H9 (cell line): ENCODE results near the gene BRD1. TPM values are rescaled to one million over a fixed set of nuclear protein-coding genes. Genes with fewer than 3 reads are reported as not detected.
"Not testable (repeated sequence)": the region's sequence is repeated elsewhere in the genome, so short reads cannot be mapped to it uniquely, and the experiment has no call there.

Source experiments
- DNase-seq: peaks from one replicate; pipeline ENCODE4 v3.0.0-alpha.2; 2017
- H2AFZ ChIP-seq: one replicate; pipeline ENCODE4 v1.6.1; 2013; ENCODE audit warnings: mild to moderate bottlenecking, low read length, control low read depth, moderate library complexity
- H2AK5ac ChIP-seq: 2 replicates; pipeline ENCODE4 v1.6.1; 2013; ENCODE audit warnings: low read length, control low read depth, mixed read lengths; ENCODE audit not compliant: insufficient read length
- H2BK120ac ChIP-seq: one replicate; pipeline ENCODE4 v1.6.1; 2013; ENCODE audit warnings: low read depth, mild to moderate bottlenecking, low read length, control low read depth, inconsistent platforms; ENCODE audit not compliant: poor library complexity, severe bottlenecking
- H2BK12ac ChIP-seq: 2 replicates; pipeline ENCODE4 v1.6.1; 2013; ENCODE audit warnings: low read length, control low read depth, mixed read lengths, low read depth; ENCODE audit not compliant: insufficient read length
- H2BK15ac ChIP-seq: 2 replicates; pipeline ENCODE4 v1.6.1; 2013; ENCODE audit warnings: low read depth, low read length, control low read depth
- H2BK20ac ChIP-seq: one replicate; pipeline ENCODE4 v1.6.1; 2013; ENCODE audit warnings: low read depth, mild to moderate bottlenecking, low read length, control low read depth, inconsistent platforms; ENCODE audit not compliant: poor library complexity, severe bottlenecking
- H2BK5ac ChIP-seq: 2 replicates; pipeline ENCODE4 v1.6.1; 2013; ENCODE audit warnings: low read length, control low read depth, mixed read lengths; ENCODE audit not compliant: insufficient read length
- H3K14ac ChIP-seq: 2 replicates; pipeline ENCODE4 v1.6.1; 2013; ENCODE audit warnings: low read length, control low read depth; ENCODE audit not compliant: insufficient read depth
- H3K18ac ChIP-seq: 2 replicates; pipeline ENCODE4 v1.6.1; 2013; ENCODE audit warnings: low read depth, mild to moderate bottlenecking, mixed read lengths, low read length, control low read depth; ENCODE audit not compliant: insufficient read length
- H3K23ac ChIP-seq: 2 replicates; pipeline ENCODE4 v1.6.1; 2013; ENCODE audit warnings: low read length, control low read depth, mixed read lengths, low read depth; ENCODE audit not compliant: insufficient read length
- H3K23me2 ChIP-seq: 2 replicates; pipeline ENCODE4 v1.6.1; 2013; ENCODE audit warnings: low read depth, mild to moderate bottlenecking, mixed read lengths, low read length, control low read depth; ENCODE audit not compliant: insufficient read length, poor library complexity, severe bottlenecking
- H3K27ac ChIP-seq: 2 replicates; pipeline ENCODE4 v1.5.1; 2013; ENCODE audit warnings: low read length, control low read depth, mixed read lengths, low read depth; ENCODE audit not compliant: insufficient read length
- H3K27me3 ChIP-seq: 2 replicates; pipeline ENCODE4 v1.6.1; 2013; ENCODE audit warnings: low read length, control low read depth, inconsistent platforms; ENCODE audit not compliant: insufficient read depth
- H3K4ac ChIP-seq: 2 replicates; pipeline ENCODE4 v1.6.1; 2013; ENCODE audit warnings: low read depth, mild to moderate bottlenecking, control low read depth, inconsistent platforms, low read length, moderate library complexity
- H3K4me1 ChIP-seq: 2 replicates; pipeline ENCODE4 v1.6.1; 2013; ENCODE audit warnings: low read length, control low read depth, inconsistent platforms; ENCODE audit not compliant: insufficient read depth
- H3K4me2 ChIP-seq: 2 replicates; pipeline ENCODE4 v1.6.1; 2013; ENCODE audit warnings: low read length, control low read depth, mixed read lengths; ENCODE audit not compliant: insufficient read length, insufficient read depth
- H3K56ac ChIP-seq: 2 replicates; pipeline ENCODE4 v1.6.1; 2013; ENCODE audit warnings: low read depth, mild to moderate bottlenecking, mixed read lengths, low read length, control low read depth; ENCODE audit not compliant: insufficient read length
- H3K79me1 ChIP-seq: 2 replicates; pipeline ENCODE4 v1.6.1; 2013; ENCODE audit warnings: low read depth, mild to moderate bottlenecking, moderate library complexity, low read length, control low read depth, inconsistent platforms; ENCODE audit not compliant: insufficient read depth, poor library complexity, severe bottlenecking
- H3K79me2 ChIP-seq: 2 replicates; pipeline ENCODE4 v1.6.1; 2013; ENCODE audit warnings: low read length, control low read depth, inconsistent platforms; ENCODE audit not compliant: insufficient read depth
- H3K9ac ChIP-seq: 2 replicates; pipeline ENCODE4 v1.6.1; 2013; ENCODE audit warnings: low read length, control low read depth, mixed read lengths; ENCODE audit not compliant: insufficient read length; ENCODE audit errors: extremely low read depth
- H3K9me3 ChIP-seq: one replicate; pipeline ENCODE4 v1.6.1; 2013; ENCODE audit warnings: low read depth, low read length, inconsistent platforms; ENCODE audit not compliant: control insufficient read depth
- H3T11ph ChIP-seq: one replicate; pipeline ENCODE4 v1.6.1; 2013; ENCODE audit warnings: mild to moderate bottlenecking, low read length, control low read depth, inconsistent platforms
- H4K20me1 ChIP-seq: one replicate; pipeline ENCODE4 v1.6.1; 2013; ENCODE audit not compliant: control insufficient read depth, insufficient read length, insufficient read depth
- H4K5ac ChIP-seq: 2 replicates; pipeline ENCODE4 v1.6.1; 2013; ENCODE audit warnings: low read depth, mild to moderate bottlenecking, mixed read lengths, low read length, control low read depth; ENCODE audit not compliant: insufficient read length
- H4K8ac ChIP-seq: replicated peaks from 2 replicates; pipeline ENCODE4 v1.6.1; 2013; ENCODE audit warnings: low read length, control low read depth, mixed read lengths, low read depth; ENCODE audit not compliant: insufficient read length
- H4K91ac ChIP-seq: 2 replicates; pipeline ENCODE4 v1.6.1; 2013; ENCODE audit warnings: low read depth, mild to moderate bottlenecking, moderate library complexity, mixed read lengths, low read length, control low read depth; ENCODE audit not compliant: insufficient read length
- H3K27ac Mint-ChIP-seq, 3 experiments: 2 replicates in 2 of 3; 3 replicates in 1 of 3; pipeline ENCODE4 v1.8.0; 2020 to 2021; ENCODE audit warnings: mixed read lengths in 3 of 3, mild to moderate bottlenecking in 1 of 3, moderate library complexity in 1 of 3
- H3K27me3 Mint-ChIP-seq: 2 replicates; pipeline ENCODE4 v1.8.0; 2021; ENCODE audit warnings: low read depth, mild to moderate bottlenecking, moderate library complexity, mixed read lengths
- H3K36me3 Mint-ChIP-seq, 3 experiments: 2 replicates in 2 of 3; 3 replicates in 1 of 3; pipeline ENCODE4 v1.8.0; 2020 to 2021; ENCODE audit warnings: low read depth in 3 of 3, mixed read lengths in 3 of 3; ENCODE audit not compliant: insufficient read depth in 1 of 3
- H3K4me1 Mint-ChIP-seq, 2 experiments: 2 replicates each; pipeline ENCODE4 v1.8.0; 2020; ENCODE audit warnings: mixed read lengths in 2 of 2
- H3K4me3 Mint-ChIP-seq, 2 experiments: 2 replicates in 1 of 2; 3 replicates in 1 of 2; pipeline ENCODE4 v1.8.0; 2020 to 2021; ENCODE audit warnings: mild to moderate bottlenecking in 2 of 2, mixed read lengths in 2 of 2, moderate library complexity in 1 of 2
- H3K9me3 Mint-ChIP-seq, 2 experiments: 2 replicates in 1 of 2; 3 replicates in 1 of 2; pipeline ENCODE4 v1.8.0; 2020; ENCODE audit warnings: mild to moderate bottlenecking in 2 of 2, mixed read lengths in 2 of 2, moderate library complexity in 1 of 2
- CTCF ChIP-seq: fragments of 200-600 bp; sonication (generic); conservative IDR thresholded peaks from 3 replicates; pipeline ENCODE4 v1.8.0; 2021; ENCODE audit warnings: antibody characterized with exemption, mild to moderate bottlenecking
- WGBS: extraction: QIAGEN DNeasy Blood & Tissue Kit; methylation state at CpG from one replicate; pipeline ENCODE4 v1.1.7; 2013; ENCODE audit warnings: missing lambda C conversion rate, low lambda C conversion rate, mixed read lengths; ENCODE audit not compliant: insufficient read length; ENCODE audit errors: extremely low coverage; 5-methylcytosine and 5-hydroxymethylcytosine counted together
- total RNA-seq: library from RNA; stranded (reverse); gene quantifications from 2 replicates; pipeline ENCODE4 v1.2.1, GENCODE V29; 2021

The BRD1 gene
- total RNA-seq, 1 experiment from 2014 or later: 51.3 TPM

- no CpG with 5 or more reads among the region's 13 CpGs for WGBS
- Histone ChIP-seq H4K20me1 (no peaks in the 10 kb centered on the region), H4K8ac (no peak overlapping the region), H3K23me2 (no peaks in the 10 kb centered on the region), H3K27me3 (no peaks in the 10 kb centered on the region), H3K18ac (no peak overlapping the region), H3K4ac (no peak overlapping the region), H4K91ac (no peak overlapping the region), H3K4me1 (no peaks in the 10 kb centered on the region), H3K56ac (no peak overlapping the region), H2BK120ac (no peak overlapping the region), H3K79me1 (no peaks in the 10 kb centered on the region), H3K27ac (no peak overlapping the region), H2BK12ac (no peak overlapping the region), H3K9ac (no peak overlapping the region), H2BK15ac (no peak overlapping the region), H3T11ph (no peak overlapping the region), H3K23ac (no peak overlapping the region), H2AK5ac (no peak overlapping the region), H2BK20ac (no peak overlapping the region), H3K79me2 (no peaks in the 10 kb centered on the region), H4K5ac (no peak overlapping the region), H2AFZ (no peak overlapping the region), H3K4me2 (no peak overlapping the region), H3K9me3 (no peaks in the 10 kb centered on the region), H3K14ac (no peak overlapping the region; the same call in 1 of the 2 replicates), H2BK5ac (no peak overlapping the region)
- DNase-seq: no peak
- peaks cover 10 to 12% of the 10 kb centered on the region in 2 experiments for H3K9me3 Mint-ChIP-seq
- H3K4me1 Mint-ChIP-seq: peaks cover 0 to under 1% of the 10 kb centered on the region in 2 experiments; a peak in 1 of 4 replicates
- no peaks in the 10 kb centered on the region; the same call in 1 of the 2 replicates for H3K27me3 Mint-ChIP-seq
- H3K4me3 Mint-ChIP-seq: no peak overlapping the region
- TF ChIP-seq CTCF: no peak
- peak overlapping the region in 1 of 3 experiments; percentile 32; a peak in 1 of 7 replicates for H3K27ac Mint-ChIP-seq
- H3K36me3 Mint-ChIP-seq: peaks cover 5 to 11% (median 8%) of the 10 kb centered on the region in 3 experiments; a peak in 6 of 7 replicates
Measured at GRCh38 chr22:49763138-49763537, 64.5 kb downstream of the BRD1 start.

- WGBS: no CpG with 5 or more reads among the region's 7 CpGs
- H4K91ac ChIP-seq, H3K9me3 ChIP-seq, H3T11ph ChIP-seq, H3K14ac ChIP-seq, H3K4me2 ChIP-seq, DNase-seq, H4K20me1 ChIP-seq, H3K18ac ChIP-seq, H3K27ac ChIP-seq, H2BK12ac ChIP-seq, H2BK15ac ChIP-seq, H3K4me1 ChIP-seq, H3K4me3 Mint-ChIP-seq, H2BK20ac ChIP-seq, H3K27ac Mint-ChIP-seq, H2AFZ ChIP-seq, H4K5ac ChIP-seq, H3K27me3 Mint-ChIP-seq, H3K79me1 ChIP-seq, H3K27me3 ChIP-seq, H2BK5ac ChIP-seq, H3K9ac ChIP-seq, H2AK5ac ChIP-seq, H2BK120ac ChIP-seq, H3K23me2 ChIP-seq, H3K23ac ChIP-seq, H3K4ac ChIP-seq, H3K79me2 ChIP-seq, H3K56ac ChIP-seq, H4K8ac ChIP-seq, H3K4me1 Mint-ChIP-seq: not testable (repeated sequence)
- Mint-ChIP-seq H3K9me3 (peaks cover 10 to 12% of the 10 kb centered on the region in 2 experiments), H3K36me3 (peaks cover 5 to 11% (median 8%) of the 10 kb centered on the region in 3 experiments; a peak in 6 of 7 replicates)
Measured at GRCh38 chr22:49762571-49762970, 65.1 kb downstream of the BRD1 start.
